Osteoblast (primary cell): Measurements from ENCODE around the gene CAMK2B. TPM values are rescaled to one million over a fixed set of nuclear protein-coding genes. Genes with fewer than 3 reads are reported as not detected.

Source experiments
- DNase-seq: peaks from one replicate; pipeline ENCODE4 v3.0.0; 2011; ENCODE audit warnings: low spot score, mixed read lengths; ENCODE audit not compliant: insufficient read length; ENCODE audit errors: missing footprints
- H2AFZ ChIP-seq: 2 replicates; pipeline ENCODE4 v1.6.0; 2011; ENCODE audit warnings: mild to moderate bottlenecking, low read length
- H3K27ac ChIP-seq: 2 replicates; pipeline ENCODE4 v1.5.1; 2011; ENCODE audit warnings: mild to moderate bottlenecking, low read depth, low read length, moderate library complexity
- H3K27me3 ChIP-seq: 2 replicates; pipeline ENCODE4 v1.6.0; 2012; ENCODE audit warnings: mild to moderate bottlenecking, control low read depth, inconsistent platforms, low read length, moderate library complexity; ENCODE audit not compliant: insufficient read depth
- H3K36me3 ChIP-seq: 2 replicates; pipeline ENCODE4 v1.5.1; 2011; ENCODE audit warnings: mild to moderate bottlenecking, low read length, control low read depth, moderate library complexity; ENCODE audit not compliant: insufficient read depth
- H3K4me1 ChIP-seq: 2 replicates; pipeline ENCODE4 v1.5.1; 2011; ENCODE audit warnings: mild to moderate bottlenecking, low read length, control low read depth, moderate library complexity; ENCODE audit not compliant: insufficient read depth
- H3K4me2 ChIP-seq: 2 replicates; pipeline ENCODE4 v1.6.0; 2011; ENCODE audit warnings: mild to moderate bottlenecking, low read length; ENCODE audit not compliant: insufficient read depth
- H3K4me3 ChIP-seq: fragments of 200-600 bp; sonication (generic); 3 replicates; pipeline ENCODE4 v1.5.1; 2012; ENCODE audit warnings: mild to moderate bottlenecking, low read length, inconsistent platforms; ENCODE audit not compliant: insufficient read depth
- H3K79me2 ChIP-seq: 2 replicates; pipeline ENCODE4 v1.6.0; 2012; ENCODE audit warnings: mild to moderate bottlenecking, low read length, control low read depth, inconsistent platforms; ENCODE audit not compliant: insufficient read depth
- H3K9me3 ChIP-seq: 2 replicates; pipeline ENCODE4 v1.5.1; 2011; ENCODE audit warnings: low read depth, low read length, control low read depth
- H4K20me1 ChIP-seq: 2 replicates; pipeline ENCODE4 v1.6.0; 2012; ENCODE audit warnings: mild to moderate bottlenecking, low read length, control low read depth; ENCODE audit not compliant: insufficient read depth
- CTCF ChIP-seq: IDR thresholded peaks from 2 replicates; pipeline ENCODE4 v1.5.1; 2011; ENCODE audit warnings: mild to moderate bottlenecking, low read depth, low read length, moderate library complexity; ENCODE audit errors: extremely low read depth
- total RNA-seq: library from RNA; depleted of rRNA; stranded (reverse); fragments of >200 nt; gene quantifications from 2 replicates; pipeline ENCODE4 v1.2.3, GENCODE V29; 2012

The CAMK2B gene
- total RNA-seq, 1 donor = not detected

GRCh38 chr7:44293561-44294324, 31.7 kb downstream of the CAMK2B start:
- peak; percentile 31 for DNase-seq
- Histone ChIP-seq H2AFZ (no peak overlapping the region), H3K4me2 (no peak overlapping the region), H3K27me3 (peaks cover 68% of the 10 kb centered on the region), H3K4me3 (no peak overlapping the region), H3K27ac (no peak overlapping the region), H3K79me2 (no peaks in the 10 kb centered on the region), H3K4me1 (no peaks in the 10 kb centered on the region), H3K9me3 (no peaks in the 10 kb centered on the region), H4K20me1 (no peaks in the 10 kb centered on the region), H3K36me3 (no peaks in the 10 kb centered on the region)
- TF ChIP-seq CTCF = no peak

- Histone ChIP-seq H3K27me3 (peaks cover 62% of the 10 kb centered on the region), H3K79me2 (no peaks in the 10 kb centered on the region), H3K9me3 (no peaks in the 10 kb centered on the region), H3K36me3 (no peaks in the 10 kb centered on the region), H3K4me2 (no peak overlapping the region), H3K4me3 (no peak overlapping the region), H2AFZ (no peak overlapping the region), H4K20me1 (no peaks in the 10 kb centered on the region), H3K4me1 (no peaks in the 10 kb centered on the region), H3K27ac (no peak overlapping the region)
- peak; percentile 74 for DNase-seq
- TF ChIP-seq CTCF = no peak
Measured at GRCh38 chr7:44292876-44293560, 32.4 kb downstream of the CAMK2B start.

DNA sequence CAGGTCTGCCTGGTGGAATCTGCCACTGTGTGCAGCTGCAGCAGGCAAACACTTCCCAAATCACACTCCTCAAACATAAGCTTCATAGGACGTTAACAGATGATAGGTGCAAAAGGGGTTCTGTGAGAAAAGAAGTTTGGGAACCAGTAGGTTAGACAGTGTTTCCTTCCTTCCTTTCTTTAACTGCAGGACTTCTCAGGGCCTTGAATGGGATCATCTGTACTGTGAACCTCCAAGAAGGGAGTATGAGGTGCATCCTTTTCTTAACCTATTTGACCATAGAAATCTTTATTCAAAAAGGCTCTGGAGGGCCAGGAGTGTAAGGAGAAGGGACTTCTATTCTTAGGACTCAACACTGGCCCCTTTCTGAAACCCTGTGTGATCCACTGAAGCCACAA, 33.0 kb downstream of the CAMK2B start:
- Histone ChIP-seq H3K79me2 (no peaks in the 10 kb centered on the region), H3K27ac (no peak overlapping the region), H3K4me1 (no peaks in the 10 kb centered on the region), H3K9me3 (no peaks in the 10 kb centered on the region), H3K27me3 (peaks cover 60% of the 10 kb centered on the region), H3K4me2 (no peak overlapping the region), H3K4me3 (no peak overlapping the region), H3K36me3 (no peaks in the 10 kb centered on the region), H2AFZ (no peak overlapping the region), H4K20me1 (no peaks in the 10 kb centered on the region)
- TF ChIP-seq CTCF = no peak
- peak; percentile 42 for DNase-seq

DNA sequence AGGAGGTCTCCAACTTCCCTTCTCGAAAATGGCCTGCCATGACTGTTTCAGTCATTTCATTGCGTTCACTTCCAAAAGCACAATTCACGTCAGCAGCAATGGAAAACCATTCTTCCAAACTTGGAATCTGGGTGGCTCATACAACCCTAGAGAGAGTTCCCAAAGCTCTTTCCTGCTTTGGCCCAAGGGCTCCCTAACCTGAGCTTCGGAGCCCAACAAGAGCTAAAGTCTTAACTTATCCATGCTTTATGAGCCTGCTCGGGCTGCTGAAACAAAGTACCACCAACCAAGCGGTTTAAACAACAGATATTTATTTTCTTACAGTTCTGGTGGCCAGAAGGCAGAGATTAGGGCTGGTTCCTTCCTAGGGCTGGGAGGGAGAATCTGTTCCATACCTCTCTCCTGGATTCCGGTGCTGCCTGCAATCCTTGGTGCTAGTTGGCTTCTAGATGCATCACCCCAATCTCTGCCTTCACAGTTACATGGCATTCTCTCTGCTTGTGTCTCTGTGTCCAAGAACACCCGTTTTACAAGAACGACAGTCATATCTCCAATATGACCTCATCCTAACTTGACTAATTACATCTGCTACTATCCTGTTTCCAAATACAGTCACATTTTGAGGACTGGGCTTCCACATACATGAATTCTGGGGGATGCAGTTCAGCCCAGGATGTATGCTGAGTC, 33.5 kb downstream of the CAMK2B start:
- Histone ChIP-seq H3K9me3 (no peaks in the 10 kb centered on the region), H3K79me2 (no peaks in the 10 kb centered on the region), H3K27ac (no peak overlapping the region), H3K4me3 (no peak overlapping the region), H3K4me1 (no peaks in the 10 kb centered on the region), H3K4me2 (no peak overlapping the region), H3K36me3 (no peaks in the 10 kb centered on the region), H4K20me1 (no peaks in the 10 kb centered on the region), H3K27me3 (peaks cover 60% of the 10 kb centered on the region), H2AFZ (no peak overlapping the region)
- peak; percentile 42 for DNase-seq
- TF ChIP-seq CTCF = no peak
